GM12874 (cell line): Measurements from ENCODE around the gene DHH.

Experiments
- CTCF ChIP-seq: IDR thresholded peaks from 2 replicates; pipeline ENCODE4 v1.5.1; 2011; ENCODE audit warnings: low read depth, mild to moderate bottlenecking, control low read depth, low read length, moderate library complexity; ENCODE audit not compliant: insufficient read depth

The DHH gene

GRCh38 chr12:49041036-49041880, 53.3 kb downstream of the DHH start:
- TF ChIP-seq CTCF: no peak

GRCh38 chr12:49040364-49040855, 54.2 kb downstream of the DHH start:
- TF ChIP-seq CTCF: no peak

- TF ChIP-seq CTCF: no peak
Observed at GRCh38 chr12:49039421-49040363, 54.9 kb downstream of the DHH start.

- TF ChIP-seq CTCF: no peak
Observed at GRCh38 chr12:49038291-49038955, 56.2 kb downstream of the DHH start.

- TF ChIP-seq CTCF: no peak
Observed at GRCh38 chr12:49037947-49038237, 56.7 kb downstream of the DHH start.

GRCh38 chr12:49037111-49037946, 57.3 kb downstream of the DHH start:
- no peak for TF ChIP-seq CTCF
